Coronary artery (tissue), 2 donors: ENCODE data around the gene KIF18A.

ENCODE experiments used
- DNase-seq: peaks from one replicate; pipeline ENCODE4 v3.0.0-alpha.2; 2017; ENCODE audit warnings: low spot score
- H3K27ac ChIP-seq, 2 donors: fragments of 200-600 bp; sonication (generic); one replicate each; pipeline ENCODE4 v1.5.1; 2016 to 2019
- H3K4me3 ChIP-seq: fragments of 200-600 bp; sonication (generic); 2 replicates; pipeline ENCODE4 v1.5.1; 2016; ENCODE audit warnings: mild to moderate bottlenecking, moderate library complexity
- TF ChIP-seq, protein P1 (sequence below): fragments of 200-600 bp; sonication (generic); IDR thresholded peaks from one replicate; pipeline ENCODE4 v1.5.1; 2019; ENCODE audit warnings: antibody characterized with exemption

Gene KIF18A

DNA sequence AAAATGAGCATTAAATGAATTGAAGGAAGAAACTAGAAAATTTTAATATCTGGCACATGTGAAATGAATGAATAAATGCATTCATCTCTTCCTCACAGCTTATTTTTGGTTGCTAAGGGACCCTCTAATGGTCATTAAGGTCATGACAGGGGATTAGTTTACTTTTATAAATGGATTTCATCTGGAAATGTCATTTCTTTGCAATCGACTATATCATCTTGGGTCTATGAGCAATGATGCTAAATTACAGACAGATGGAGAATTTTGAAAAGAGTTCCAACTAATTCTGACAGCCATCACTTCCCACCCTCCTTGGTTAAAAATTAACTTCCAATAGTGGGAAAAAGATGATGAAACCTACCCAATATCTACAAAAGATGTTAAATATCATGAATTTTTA is 98.0 kb downstream of the KIF18A start:
- no peak for DNase-seq

DNA sequence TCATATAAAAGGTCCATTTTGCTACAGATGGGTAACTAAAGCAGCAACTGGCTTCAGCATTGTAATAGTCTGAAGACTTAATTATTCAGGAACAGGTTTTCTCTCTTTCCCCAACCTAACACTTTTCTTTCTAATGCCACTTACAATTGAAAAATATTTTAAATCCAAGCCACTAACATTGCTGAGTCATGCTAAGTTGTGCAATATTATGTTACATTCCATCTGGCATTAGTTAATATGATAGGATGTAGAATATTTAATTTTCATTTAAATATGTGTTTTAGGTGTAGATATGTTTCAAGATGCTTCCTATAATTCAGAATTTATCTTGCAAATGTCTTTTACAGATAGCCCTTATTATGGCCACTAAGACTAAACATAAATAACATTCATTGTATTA is 98.6 kb downstream of the KIF18A start:
- Histone ChIP-seq H3K27ac (no peak overlapping the region), H3K4me3 (no peak overlapping the region)
- TF ChIP-seq, protein P1, sequence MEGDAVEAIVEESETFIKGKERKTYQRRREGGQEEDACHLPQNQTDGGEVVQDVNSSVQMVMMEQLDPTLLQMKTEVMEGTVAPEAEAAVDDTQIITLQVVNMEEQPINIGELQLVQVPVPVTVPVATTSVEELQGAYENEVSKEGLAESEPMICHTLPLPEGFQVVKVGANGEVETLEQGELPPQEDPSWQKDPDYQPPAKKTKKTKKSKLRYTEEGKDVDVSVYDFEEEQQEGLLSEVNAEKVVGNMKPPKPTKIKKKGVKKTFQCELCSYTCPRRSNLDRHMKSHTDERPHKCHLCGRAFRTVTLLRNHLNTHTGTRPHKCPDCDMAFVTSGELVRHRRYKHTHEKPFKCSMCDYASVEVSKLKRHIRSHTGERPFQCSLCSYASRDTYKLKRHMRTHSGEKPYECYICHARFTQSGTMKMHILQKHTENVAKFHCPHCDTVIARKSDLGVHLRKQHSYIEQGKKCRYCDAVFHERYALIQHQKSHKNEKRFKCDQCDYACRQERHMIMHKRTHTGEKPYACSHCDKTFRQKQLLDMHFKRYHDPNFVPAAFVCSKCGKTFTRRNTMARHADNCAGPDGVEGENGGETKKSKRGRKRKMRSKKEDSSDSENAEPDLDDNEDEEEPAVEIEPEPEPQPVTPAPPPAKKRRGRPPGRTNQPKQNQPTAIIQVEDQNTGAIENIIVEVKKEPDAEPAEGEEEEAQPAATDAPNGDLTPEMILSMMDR = no peak
- no peak for DNase-seq

More for the DNA sequence above, 98.0 kb downstream of the KIF18A start:
- Histone ChIP-seq H3K27ac (no peak overlapping the region), H3K4me3 (no peak overlapping the region)
- TF ChIP-seq, protein P1 = no peak

GRCh38 chr11:28003615-28004014 is 104.3 kb downstream of the KIF18A start:
- DNase-seq = no peak
- H3K27ac ChIP-seq = no peak overlapping the region
- TF ChIP-seq, protein P1 = no peak
- H3K4me3 ChIP-seq = no peak overlapping the region

DNA sequence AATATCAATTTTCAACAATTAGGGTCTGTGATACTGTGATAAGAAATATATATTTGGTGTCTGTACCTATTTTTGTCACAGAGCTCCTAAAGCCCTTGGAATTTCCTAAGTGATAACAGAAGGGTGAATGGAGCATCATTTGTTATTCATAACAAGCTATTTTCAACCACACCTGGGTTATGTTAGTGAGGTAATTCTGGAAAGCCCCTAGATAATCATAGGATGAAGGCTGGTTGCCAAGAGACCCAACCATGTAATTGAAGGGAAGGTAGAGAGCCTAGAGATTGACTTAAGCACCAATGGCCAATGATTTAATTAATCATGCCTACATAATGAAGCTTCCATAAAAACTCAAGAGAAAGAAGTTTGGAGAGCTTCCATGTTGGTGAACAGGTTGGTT is 109.4 kb downstream of the KIF18A start:
- TF ChIP-seq, protein P1 = no peak
- H3K4me3 ChIP-seq = no peak overlapping the region
- DNase-seq = no peak

GRCh38 chr11:27997344-27997743 is 110.6 kb downstream of the KIF18A start:
- TF ChIP-seq, protein P1 = no peak
- Histone ChIP-seq H3K4me3 (no peak overlapping the region), H3K27ac (no peak overlapping the region)
- no peak for DNase-seq

More for the DNA sequence above, 109.4 kb downstream of the KIF18A start:
- no peak overlapping the region for H3K27ac ChIP-seq

GRCh38 chr11:27996066-27996465 is 111.9 kb downstream of the KIF18A start:
- TF ChIP-seq, protein P1 = no peak
- no peak overlapping the region for H3K4me3 ChIP-seq
- no peak overlapping the region for H3K27ac ChIP-seq
- no peak for DNase-seq

- Histone ChIP-seq H3K27ac (no peak overlapping the region), H3K4me3 (no peak overlapping the region)
- TF ChIP-seq, protein P1 = no peak
- DNase-seq = no peak
These were observed 112.9 kb downstream of the KIF18A start for GRCh38 chr11:27995083-27995482.
